GM12874 (cell line): ENCODE data around the gene UNKL.

Experiments
- CTCF ChIP-seq: IDR thresholded peaks from 2 replicates; pipeline ENCODE4 v1.5.1; 2011; ENCODE audit warnings: low read depth, mild to moderate bottlenecking, control low read depth, low read length, moderate library complexity; ENCODE audit not compliant: insufficient read depth

Gene UNKL

GRCh38 chr16:1375741-1376410 is 38.6 kb downstream of the UNKL start:
- no peak for TF ChIP-seq CTCF

- no peak for TF ChIP-seq CTCF
Observed at GRCh38 chr16:1375298-1375640, 39.2 kb downstream of the UNKL start.

- TF ChIP-seq CTCF: no peak
Observed at GRCh38 chr16:1374418-1375297, 39.8 kb downstream of the UNKL start.

- no peak for TF ChIP-seq CTCF
Observed at GRCh38 chr16:1372292-1372950, 42.1 kb downstream of the UNKL start.

- TF ChIP-seq CTCF: no peak
Observed at GRCh38 chr16:1371054-1371978, 43.2 kb downstream of the UNKL start.

GRCh38 chr16:1367486-1368174 is 46.9 kb downstream of the UNKL start:
- TF ChIP-seq CTCF: no peak
